Suppressor macrophage treated with lipopolysaccharide for 1 hour (primary cell): ENCODE data around the gene UBR4.

Source experiments
- DNase-seq, 3 donors: peaks; one replicate each; pipeline ENCODE4 v3.0.0-alpha.2; 2020 to 2022

UBR4 gene

GRCh38 chr1:19137158-19137557 lies 72.9 kb downstream of the UBR4 start:
- no peak for DNase-seq

DNA sequence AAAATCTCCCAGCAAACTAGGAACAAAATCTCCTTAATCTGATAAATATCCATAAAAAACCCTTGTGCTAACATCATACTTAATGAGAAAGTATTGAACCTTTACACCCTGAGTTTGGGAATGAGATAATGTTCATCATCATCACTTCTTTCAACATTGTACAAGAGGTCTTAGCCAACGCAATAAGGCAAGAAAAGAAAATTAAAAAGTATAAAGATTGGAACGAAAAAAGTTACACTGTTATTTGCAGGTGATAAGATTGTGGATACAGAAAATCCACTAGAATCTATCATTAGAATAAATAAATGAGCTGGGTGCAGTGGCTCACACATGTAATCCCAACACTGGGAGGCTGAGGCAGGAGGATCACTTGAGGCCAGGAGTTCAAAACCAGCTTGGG lies 76.7 kb downstream of the UBR4 start:
- DNase-seq: no peak

- no peak for DNase-seq
Observed at GRCh38 chr1:19130468-19130867, 79.6 kb downstream of the UBR4 start.

DNA sequence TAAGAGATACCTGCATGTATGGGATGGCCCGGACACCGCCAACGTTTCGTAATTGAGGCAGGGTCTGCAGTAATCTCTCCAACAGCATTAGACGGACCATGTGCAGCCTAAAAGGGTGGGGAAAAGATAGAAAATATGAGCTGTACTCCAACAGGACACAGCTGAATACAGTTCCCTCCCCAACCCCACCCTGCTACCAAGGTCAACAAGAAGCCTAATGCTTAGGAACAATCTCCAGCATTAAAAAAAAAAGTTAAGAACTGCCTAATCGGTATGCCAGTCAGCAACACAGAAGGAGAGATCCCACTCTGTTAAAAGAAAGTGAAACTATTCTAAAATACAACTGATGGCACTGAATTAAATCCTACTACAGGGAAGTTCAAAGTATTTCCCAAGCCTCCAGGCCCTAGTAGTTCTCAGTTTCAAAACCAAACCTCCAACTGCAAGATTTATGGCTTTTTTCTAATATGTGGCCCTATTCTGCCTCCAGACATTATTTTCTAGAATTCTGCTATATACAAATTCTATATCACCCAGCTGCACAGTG lies 81.0 kb downstream of the UBR4 start:
- peak; percentile 6 to 27 (median 16) for DNase-seq

- DNase-seq: no peak
Observed at GRCh38 chr1:19124273-19124672, 85.8 kb downstream of the UBR4 start.

- DNase-seq: no peak
Observed at GRCh38 chr1:19123837-19124236, 86.2 kb downstream of the UBR4 start.

DNA sequence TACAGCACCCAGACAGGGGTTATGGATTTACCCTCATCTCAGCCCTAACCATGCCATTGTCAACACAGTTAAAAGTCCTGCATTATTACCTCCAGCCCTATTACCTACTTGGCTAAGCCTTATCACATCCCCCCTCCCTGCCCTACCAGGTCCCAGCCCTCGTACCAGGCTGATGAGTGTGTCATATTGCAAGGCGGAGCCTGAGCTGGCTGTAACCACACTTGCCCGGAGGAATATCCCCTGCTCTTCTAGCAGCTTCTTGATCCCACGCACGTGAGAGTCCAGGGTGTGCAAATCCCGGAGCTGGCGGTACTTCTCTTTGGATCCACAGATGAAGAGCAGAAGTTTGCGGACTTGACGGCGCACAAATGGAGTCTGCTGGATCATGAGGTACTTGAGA lies 87.4 kb downstream of the UBR4 start:
- DNase-seq: no peak

DNA sequence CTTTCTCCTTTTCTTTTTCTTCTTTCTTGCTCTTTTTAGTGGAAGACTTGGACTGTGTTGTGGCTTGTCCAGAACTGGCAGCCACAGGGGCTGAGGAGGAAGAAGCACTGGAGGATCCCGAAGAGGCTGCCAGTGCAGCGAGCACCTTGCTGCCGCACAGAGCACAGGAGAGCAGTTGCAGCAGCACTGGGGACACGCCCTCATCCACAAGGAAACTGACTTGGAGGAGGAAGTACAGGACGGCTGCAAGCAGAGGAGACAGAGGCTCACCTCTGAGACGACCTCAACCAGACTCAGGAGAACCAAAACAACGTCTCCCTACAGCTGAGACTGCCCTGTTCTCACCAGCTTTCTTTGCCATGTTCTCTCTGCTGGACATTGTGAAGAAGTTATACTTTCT lies 88.9 kb downstream of the UBR4 start:
- DNase-seq: no peak

DNA sequence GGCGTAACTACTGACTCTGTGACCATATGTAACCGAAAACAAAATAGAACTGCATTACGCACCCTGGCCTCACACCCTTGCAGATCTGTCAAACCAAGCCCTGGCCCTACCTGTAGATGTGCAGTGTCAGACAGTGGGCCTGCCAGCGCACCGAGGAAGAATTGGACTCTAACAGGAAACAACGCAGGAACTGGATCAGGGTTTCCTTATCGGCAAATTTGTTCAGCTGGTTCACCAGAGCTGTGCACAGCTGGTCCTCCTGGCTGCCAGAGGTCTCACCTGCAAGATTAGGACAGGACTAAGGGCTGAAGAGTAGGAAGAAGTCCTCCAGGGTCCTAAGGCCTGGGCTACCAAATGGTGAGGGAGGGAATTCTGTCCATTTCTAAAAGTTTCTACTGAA lies 90.0 kb downstream of the UBR4 start:
- DNase-seq: no peak

DNA sequence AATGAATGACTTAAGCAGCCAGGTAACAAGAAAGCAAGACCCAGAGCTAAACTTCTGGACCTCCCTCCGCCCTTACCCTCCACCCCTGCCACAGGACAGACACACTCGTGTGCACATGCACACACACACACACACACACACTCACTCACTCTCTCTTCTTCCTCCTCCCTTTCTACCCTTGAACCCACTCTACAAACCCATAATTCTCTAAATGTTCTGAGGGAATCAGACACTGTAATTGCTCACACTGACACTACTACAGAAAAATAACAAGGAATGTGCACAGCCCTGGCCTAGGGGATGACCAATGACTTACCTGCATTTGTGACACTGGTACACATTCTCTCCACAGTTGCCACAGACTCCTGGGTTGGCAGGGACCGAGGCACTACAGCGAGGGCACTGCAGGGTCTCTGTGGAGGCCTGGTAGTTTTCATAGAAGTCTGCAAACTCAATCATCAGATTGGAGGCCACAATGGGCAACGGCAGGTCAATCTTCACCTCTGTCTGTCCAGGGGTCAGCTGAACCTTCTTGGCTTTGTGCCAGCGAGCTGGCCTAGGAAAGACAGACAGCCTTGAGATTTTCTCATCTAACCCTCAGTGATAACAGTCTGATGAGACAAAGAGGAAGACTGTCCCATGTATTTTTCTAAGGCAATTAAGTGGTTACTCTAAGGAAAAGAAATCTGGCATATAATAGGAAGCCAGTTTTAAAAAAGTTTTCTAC lies 94.8 kb downstream of the UBR4 start:
- DNase-seq: no peak

DNA sequence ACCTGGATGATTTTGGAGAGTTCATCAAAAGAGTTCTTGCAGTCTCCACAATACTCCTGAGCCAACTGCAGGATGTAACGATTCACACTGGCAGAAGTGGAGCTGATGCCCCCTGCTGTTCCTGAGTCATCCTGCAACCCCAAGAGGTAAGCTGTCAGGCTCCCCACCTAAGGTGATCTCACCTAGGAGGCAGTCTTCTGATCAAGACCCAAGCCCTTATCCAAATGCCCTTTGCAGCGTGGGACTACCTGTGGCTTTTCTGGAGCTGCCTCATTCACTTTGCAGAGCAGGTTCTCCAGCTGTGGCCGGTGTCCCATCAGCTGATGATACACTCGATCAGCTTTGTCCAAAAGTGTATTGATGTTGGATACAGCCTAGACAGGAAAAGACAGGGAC lies 96.4 kb downstream of the UBR4 start:
- DNase-seq: peak in 2 of 3 donors; percentile 20 to 23

GRCh38 chr1:19112891-19113696 lies 97.0 kb downstream of the UBR4 start:
- no peak for DNase-seq

GRCh38 chr1:19110257-19110927 lies 99.7 kb downstream of the UBR4 start:
- peak in 1 of 3 donors; percentile 10 for DNase-seq

GRCh38 chr1:19109545-19109944 lies 100.5 kb downstream of the UBR4 start:
- no peak for DNase-seq

GRCh38 chr1:19101244-19101643 lies 108.8 kb downstream of the UBR4 start:
- no peak for DNase-seq

GRCh38 chr1:19100028-19100427 lies 110.0 kb downstream of the UBR4 start:
- DNase-seq: no peak

- no peak for DNase-seq
Observed at GRCh38 chr1:19096990-19097389, 113.1 kb downstream of the UBR4 start.

GRCh38 chr1:19096036-19096833 lies 113.8 kb downstream of the UBR4 start:
- peak in 2 of 3 donors; percentile 12 to 17 for DNase-seq

DNA sequence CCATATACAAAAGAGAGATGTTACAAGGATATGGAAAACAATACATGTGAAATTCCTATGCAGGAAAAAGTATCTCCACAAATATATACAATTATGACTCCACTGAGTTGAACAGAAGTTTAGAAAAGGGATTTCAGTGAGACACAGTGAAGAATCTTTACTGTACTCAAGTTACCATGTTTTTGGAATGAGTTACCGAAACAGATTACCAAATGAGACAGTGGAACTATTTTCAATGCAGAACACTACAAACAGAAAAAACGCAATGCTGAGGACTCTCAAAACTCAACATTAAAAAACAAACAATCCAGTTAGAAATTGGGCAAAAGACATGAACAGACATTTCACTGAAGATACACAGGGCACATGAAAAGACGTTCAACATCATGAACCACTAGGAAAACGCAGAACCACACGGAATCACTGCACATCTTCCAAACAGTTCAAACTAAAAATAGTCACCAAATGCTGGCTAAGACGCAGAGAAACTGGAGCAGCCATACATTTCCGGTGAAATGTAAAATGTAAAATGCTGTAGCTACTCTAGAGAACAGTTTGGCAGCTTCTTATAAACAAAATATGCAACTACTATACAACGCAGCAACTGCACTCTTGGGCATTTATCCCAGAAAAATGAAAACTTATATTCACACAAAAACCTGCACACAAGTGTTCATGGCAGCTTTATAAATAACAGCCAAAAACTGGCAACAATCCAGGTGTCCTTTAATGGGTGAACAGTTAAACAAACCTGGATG lies 118.7 kb downstream of the UBR4 start:
- DNase-seq: no peak

- DNase-seq: no peak
Observed at GRCh38 chr1:19089524-19089923, 120.5 kb downstream of the UBR4 start.

DNA sequence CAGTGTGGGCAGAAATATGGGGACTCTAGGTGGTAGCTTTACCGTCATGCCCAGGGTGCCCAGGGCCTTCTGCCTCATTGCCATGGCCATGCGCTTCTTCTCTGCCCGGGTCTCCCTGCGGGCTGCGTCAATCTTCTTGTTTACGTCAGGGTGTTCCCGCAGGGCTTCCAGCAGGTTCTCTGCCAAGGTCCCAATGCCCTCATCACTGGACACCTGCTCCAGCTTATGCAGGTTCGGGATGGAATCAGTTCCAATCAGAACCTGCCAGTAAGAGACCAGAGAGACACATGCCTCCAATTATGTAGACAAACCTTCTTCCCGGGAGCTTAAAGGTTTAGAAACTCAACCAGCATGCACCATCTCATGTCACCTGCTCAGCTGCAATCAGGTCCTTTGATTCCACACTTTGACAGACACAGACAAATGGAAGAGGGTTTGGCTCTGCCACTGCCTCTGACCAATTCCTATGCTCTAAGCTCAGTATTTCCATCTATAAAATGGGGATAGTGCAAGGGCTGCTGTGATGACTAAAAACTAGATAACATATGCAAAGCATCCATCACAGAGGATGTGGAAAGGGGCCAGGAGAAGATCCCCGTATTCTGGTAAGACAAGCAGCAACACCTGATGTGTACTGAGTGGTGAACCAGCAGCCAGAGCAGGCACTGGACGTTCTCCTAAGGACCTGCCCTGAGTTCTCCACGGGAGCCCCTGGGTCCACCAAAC lies 121.2 kb downstream of the UBR4 start:
- DNase-seq: no peak
